ENCODE data around the gene FSTL5. TPM values are rescaled to one million over a fixed set of nuclear protein-coding genes. Genes with fewer than 3 reads are reported as not detected.

FSTL5 gene
- total and polyA plus RNA-seq, 2 of the 13 experiments (the other 11 are each of a cell fraction or from before 2014, with no cell fraction given) = 0.03 to 0.07 TPM

- TF ChIP-seq ARID5B (CRISPR knock-in tag; IDR thresholded peaks at IDR 0.05) (no peak), BCL3 (CRISPR knock-in tag; IDR thresholded peaks at IDR 0.05) (no peak), NR0B2 (CRISPR knock-in tag; IDR thresholded peaks at IDR 0.05) (no peak)
These were observed 243.3 kb downstream of the FSTL5 start (continued) for GRCh38 chr4:161920304-161921052.

GRCh38 chr4:161919442-161920220 is 244.2 kb downstream of the FSTL5 start:
- under 1% methylated on average over 3 of the region's 3 CpGs for WGBS (ENCODE audit: low lambda C conversion rate)
- no peak for TF ChIP-seq ZSCAN25 (CRISPR knock-in tag; IDR thresholded peaks at IDR 0.05)
- no peak for TF ChIP-seq NKX3-1 (CRISPR knock-in tag; IDR thresholded peaks at IDR 0.05)
- no peak for TF ChIP-seq ZBTB26 (CRISPR knock-in tag; IDR thresholded peaks at IDR 0.05; ENCODE audit: borderline replicate concordance)
- no peak for TF ChIP-seq NCOR1 (IDR thresholded peaks at IDR 0.05; ENCODE audit: borderline replicate concordance, low read length)
- no peak for TF ChIP-seq HOXD1 (CRISPR knock-in tag; IDR thresholded peaks at IDR 0.05)
- no peak for TF ChIP-seq NBN (conservative IDR thresholded peaks at IDR 0.05)
- in situ Hi-C loops (cut with HindIII; ENCODE audit: extremely low pct_ligation_motif_present, low pct_unique_long_range_greater_than_20kb) = no loop called here
- Histone ChIP-seq H2AFZ (ENCODE audit: low read length) (no peak overlapping the region), H4K20me1 (ENCODE audit: insufficient read depth, low read length) (no peaks in the 10 kb centered on the region), H3K27me3 (ENCODE audit: control insufficient read depth in 1 of 2, insufficient read depth in 2 of 2, low read length in 2 of 2) (no peaks in the 10 kb centered on the region), H3K4me2 (ENCODE audit: low read depth, low read length) (no peak overlapping the region), H3K9ac (ENCODE audit: insufficient read depth, low read depth, low read length) (no peak overlapping the region), H3K36me3 (replicated peaks in 1 of 2; ENCODE audit: control insufficient read depth in 1 of 2, insufficient read depth in 2 of 2, low read length in 2 of 2) (no peaks in the 10 kb centered on the region), H3K4me3 (replicated peaks in 1 of 3; ENCODE audit: insufficient read depth in 1 of 3, low read depth in 2 of 3, low read length in 3 of 3) (no peak overlapping the region), H3K9me3 (ENCODE audit: low read length) (no peaks in the 10 kb centered on the region), H3K79me2 (ENCODE audit: insufficient read depth, low read length) (no peaks in the 10 kb centered on the region), H3K27ac (ENCODE audit: extremely low read length, insufficient read depth, low read length) (no peak overlapping the region), H3K4me1 (ENCODE audit: insufficient read depth, low read length) (no peaks in the 10 kb centered on the region)
- POLR2A ChIA-PET = no interaction called here
- intact Hi-C loops (cut with micrococcal nuclease; ENCODE audit: unreplicated experiment) = no loop called here
- DNase-seq (ENCODE audit: low spot score) = no peak
- no peak for FAIRE-seq
- CTCF ChIA-PET (ENCODE audit: low intra/inter-chr PET ratio, low total read pairs) = no interaction called here
- BruUV-seq (replicated peaks) = no TSS peak
- no peak for ATAC-seq
